Neural progenitor cell (in vitro differentiated cells): Measurements from ENCODE around the gene ADD3. TPM values are rescaled to one million over a fixed set of nuclear protein-coding genes. Genes with fewer than 3 reads are reported as not detected.

ENCODE experiments used
- DNase-seq: peaks from one replicate; pipeline ENCODE4 v3.0.0-alpha.2; 2016; ENCODE audit warnings: low spot score
- H2AFZ ChIP-seq: fragments of 200-600 bp; sonication (generic); replicated peaks from 2 replicates; pipeline ENCODE4 v1.6.1; 2016; ENCODE audit warnings: antibody characterized with exemption
- H3F3A ChIP-seq: fragments of 200-600 bp; sonication (generic); 2 replicates; pipeline ENCODE4 v1.6.1; 2016; ENCODE audit warnings: antibody characterized with exemption, low read depth
- H3K27ac ChIP-seq: fragments of 200-600 bp; sonication (generic); 2 replicates; pipeline ENCODE4 v1.5.1; 2016; ENCODE audit warnings: mild to moderate bottlenecking
- H3K27me3 ChIP-seq: fragments of 200-600 bp; sonication (generic); 2 replicates; pipeline ENCODE4 v1.6.1; 2016; ENCODE audit warnings: mild to moderate bottlenecking, moderate library complexity
- H3K36me3 ChIP-seq: fragments of 200-600 bp; sonication (generic); 2 replicates; pipeline ENCODE4 v1.5.1; 2016
- H3K4me1 ChIP-seq: fragments of 200-600 bp; sonication (generic); 2 replicates; pipeline ENCODE4 v1.6.1; 2016; ENCODE audit warnings: mixed run types
- H3K4me2 ChIP-seq: fragments of 200-600 bp; sonication (generic); 2 replicates; pipeline ENCODE4 v1.6.1; 2016
- H3K4me3 ChIP-seq: fragments of 200-600 bp; sonication (generic); 2 replicates; pipeline ENCODE4 v1.5.1; 2016
- H3K79me2 ChIP-seq: fragments of 200-600 bp; sonication (generic); 2 replicates; pipeline ENCODE4 v1.6.1; 2016; ENCODE audit warnings: low read depth
- H3K9ac ChIP-seq: fragments of 200-600 bp; sonication (generic); 2 replicates; pipeline ENCODE4 v1.6.1; 2016
- H3K9me3 ChIP-seq: fragments of 200-600 bp; sonication (generic); 2 replicates; pipeline ENCODE4 v1.5.1; 2016; ENCODE audit warnings: low read depth
- H4K20me1 ChIP-seq: fragments of 200-600 bp; sonication (generic); 2 replicates; pipeline ENCODE4 v1.6.1; 2016; ENCODE audit warnings: low read depth
- H3K27ac Mint-ChIP-seq: 3 replicates; pipeline ENCODE4 v1.8.0; 2021; ENCODE audit warnings: mixed read lengths
- H3K27me3 Mint-ChIP-seq: 2 replicates; pipeline ENCODE4 v1.8.0; 2022; ENCODE audit warnings: low read depth, mild to moderate bottlenecking, inconsistent platforms, moderate library complexity, mixed read lengths; ENCODE audit not compliant: insufficient read depth
- H3K36me3 Mint-ChIP-seq: 3 replicates; pipeline ENCODE4 v1.8.0; 2021; ENCODE audit warnings: mixed read lengths
- H3K4me1 Mint-ChIP-seq: 3 replicates; pipeline ENCODE4 v1.8.0; 2021; ENCODE audit warnings: mixed read lengths
- H3K4me3 Mint-ChIP-seq: 3 replicates; pipeline ENCODE4 v1.8.0; 2021; ENCODE audit warnings: mild to moderate bottlenecking, moderate library complexity, mixed read lengths
- H3K9me3 Mint-ChIP-seq: 3 replicates; pipeline ENCODE4 v1.8.0; 2020; ENCODE audit warnings: mixed read lengths
- EZH2 ChIP-seq: fragments of 200-600 bp; sonication (generic); IDR thresholded peaks from 2 replicates; pipeline ENCODE4 v1.6.1; 2017; ENCODE audit warnings: antibody characterized with exemption, mild to moderate bottlenecking, moderate library complexity
- EZH2phosphoT487 ChIP-seq: fragments of 200-600 bp; sonication (generic); IDR thresholded peaks from 2 replicates; pipeline ENCODE4 v1.6.1; 2017; ENCODE audit warnings: antibody characterized with exemption
- total RNA-seq: library from RNA; depleted of rRNA; stranded (reverse); fragments of >200 nt; gene quantifications from 2 replicates; pipeline ENCODE4 v1.2.3, GENCODE V29; 2015; ENCODE audit warnings: low replicate concordance
- TF ChIP-seq, protein P1 (sequence below): fragments of 200-600 bp; sonication (generic); IDR thresholded peaks from 2 replicates; pipeline ENCODE4 v1.5.1; 2017; ENCODE audit warnings: antibody characterized with exemption, mild to moderate bottlenecking

Gene ADD3
- total RNA-seq, 1 donor from 2014 or later = 345 TPM

DNA sequence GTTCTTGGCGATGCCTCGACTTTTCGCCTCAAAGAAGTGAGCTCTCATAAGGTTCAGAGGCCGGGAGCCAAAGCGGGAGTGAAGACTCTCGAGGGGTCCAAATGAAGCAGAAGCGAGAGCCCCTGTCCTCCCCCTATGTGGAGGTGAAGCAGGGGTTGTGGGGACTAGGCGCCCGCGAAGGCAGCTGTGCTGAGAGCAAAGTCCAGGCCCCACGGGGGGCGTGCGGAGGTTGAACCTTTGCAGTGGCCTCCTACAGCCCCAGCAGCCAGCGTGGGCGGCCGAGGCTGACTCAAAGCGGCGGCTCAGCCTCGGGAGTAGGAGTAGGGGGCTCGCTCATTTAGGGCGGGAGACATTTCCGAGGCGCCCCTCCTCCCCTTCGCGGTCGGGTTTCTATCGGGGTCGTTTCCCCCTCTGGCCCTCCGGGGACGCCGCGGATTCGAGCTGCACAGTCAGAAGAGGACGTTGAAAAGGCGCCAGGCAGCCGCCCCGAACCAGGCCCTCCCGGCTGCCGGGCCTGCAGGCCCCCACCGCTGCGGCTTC, 553 bp upstream of the ADD3 start:
- Mint-ChIP-seq H3K9me3 (no peaks in the 10 kb centered on the region), H3K4me3 (no peak overlapping the region), H3K27me3 (no peaks in the 10 kb centered on the region), H3K36me3 (no peaks in the 10 kb centered on the region), H3K27ac (no peak overlapping the region), H3K4me1 (peaks cover 51% of the 10 kb centered on the region)
- peak overlapping the region; percentile 74 for H3K27ac ChIP-seq
- peak overlapping the region; percentile 5 for H3K9ac ChIP-seq
- H3K27me3 ChIP-seq = peaks cover 16% of the 10 kb centered on the region
- no peaks in the 10 kb centered on the region for H3K9me3 ChIP-seq
- H3K4me3 ChIP-seq = peak overlapping the region; percentile 89
- no peaks in the 10 kb centered on the region for H3K36me3 ChIP-seq
- TF ChIP-seq, protein P1, sequence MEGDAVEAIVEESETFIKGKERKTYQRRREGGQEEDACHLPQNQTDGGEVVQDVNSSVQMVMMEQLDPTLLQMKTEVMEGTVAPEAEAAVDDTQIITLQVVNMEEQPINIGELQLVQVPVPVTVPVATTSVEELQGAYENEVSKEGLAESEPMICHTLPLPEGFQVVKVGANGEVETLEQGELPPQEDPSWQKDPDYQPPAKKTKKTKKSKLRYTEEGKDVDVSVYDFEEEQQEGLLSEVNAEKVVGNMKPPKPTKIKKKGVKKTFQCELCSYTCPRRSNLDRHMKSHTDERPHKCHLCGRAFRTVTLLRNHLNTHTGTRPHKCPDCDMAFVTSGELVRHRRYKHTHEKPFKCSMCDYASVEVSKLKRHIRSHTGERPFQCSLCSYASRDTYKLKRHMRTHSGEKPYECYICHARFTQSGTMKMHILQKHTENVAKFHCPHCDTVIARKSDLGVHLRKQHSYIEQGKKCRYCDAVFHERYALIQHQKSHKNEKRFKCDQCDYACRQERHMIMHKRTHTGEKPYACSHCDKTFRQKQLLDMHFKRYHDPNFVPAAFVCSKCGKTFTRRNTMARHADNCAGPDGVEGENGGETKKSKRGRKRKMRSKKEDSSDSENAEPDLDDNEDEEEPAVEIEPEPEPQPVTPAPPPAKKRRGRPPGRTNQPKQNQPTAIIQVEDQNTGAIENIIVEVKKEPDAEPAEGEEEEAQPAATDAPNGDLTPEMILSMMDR = no peak
- TF ChIP-seq EZH2phosphoT487 (no peak), EZH2 (no peak)
- peaks cover 39% of the 10 kb centered on the region for H3F3A ChIP-seq
- peak overlapping the region; percentile 45 for H2AFZ ChIP-seq
- peaks cover 49% of the 10 kb centered on the region for H3K4me1 ChIP-seq
- H3K79me2 ChIP-seq = peaks cover 39% of the 10 kb centered on the region
- DNase-seq = no peak
- peak overlapping the region; percentile 81 for H3K4me2 ChIP-seq
- peaks cover 36% of the 10 kb centered on the region for H4K20me1 ChIP-seq

DNA sequence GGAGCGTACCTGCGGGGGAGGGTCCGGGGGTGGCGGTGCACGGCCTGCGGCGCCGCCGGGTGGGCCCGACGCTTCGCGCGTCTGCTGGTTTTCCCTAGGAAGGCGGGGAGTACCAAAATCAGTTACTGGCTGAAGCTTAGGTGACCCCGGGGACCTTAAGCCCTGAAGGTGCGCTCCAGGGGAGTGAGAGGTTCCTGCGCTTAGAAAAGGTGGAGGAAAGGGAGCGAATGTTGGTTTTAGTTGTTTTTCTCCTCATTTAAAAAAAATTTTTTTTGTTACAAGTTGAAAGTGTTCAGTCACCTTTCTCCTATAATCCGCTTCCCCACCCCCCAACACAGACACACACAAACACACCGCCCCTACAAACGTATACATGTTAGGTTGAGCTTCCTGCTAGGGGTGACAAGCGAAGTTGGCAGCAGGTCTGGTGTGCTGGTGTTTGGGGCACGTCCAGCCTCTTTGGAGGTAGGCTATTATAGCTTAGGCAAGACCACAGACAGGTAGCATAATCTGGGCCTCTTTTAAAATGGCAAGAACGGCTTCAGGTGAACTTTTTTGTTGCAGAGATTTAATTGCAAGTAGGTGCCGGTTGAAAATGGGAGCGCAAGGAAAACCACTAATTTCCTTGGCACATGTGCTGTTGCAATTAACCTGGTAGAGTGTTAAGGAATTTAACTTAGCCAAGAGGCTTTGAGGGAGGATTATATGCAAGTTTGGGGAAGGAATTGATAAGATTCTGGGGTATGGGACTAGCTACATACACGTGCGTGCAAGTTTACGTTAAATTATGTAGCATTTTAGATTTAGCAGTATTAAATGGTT, 945 bp downstream of the ADD3 start:
- H3K9ac ChIP-seq = peak overlapping the region; percentile 49
- Mint-ChIP-seq H3K4me1 (peaks cover 53% of the 10 kb centered on the region), H3K36me3 (no peaks in the 10 kb centered on the region), H3K27me3 (no peaks in the 10 kb centered on the region), H3K27ac (no peak overlapping the region), H3K9me3 (no peaks in the 10 kb centered on the region), H3K4me3 (peak overlapping the region; percentile 95)
- peaks cover 54% of the 10 kb centered on the region for H3K79me2 ChIP-seq
- H3K27ac ChIP-seq = peak overlapping the region; percentile 91
- H3K9me3 ChIP-seq = no peaks in the 10 kb centered on the region
- peaks cover 45% of the 10 kb centered on the region for H4K20me1 ChIP-seq
- TF ChIP-seq EZH2 = peak; percentile 44
- TF ChIP-seq, protein P1 = no peak
- TF ChIP-seq EZH2phosphoT487 = no peak
- H3K36me3 ChIP-seq = no peaks in the 10 kb centered on the region
- peak; percentile 21 for DNase-seq
- peak overlapping the region; percentile 75 for H2AFZ ChIP-seq
- H3K27me3 ChIP-seq = peaks cover 16% of the 10 kb centered on the region
- peaks cover 64% of the 10 kb centered on the region for H3K4me1 ChIP-seq
- H3K4me2 ChIP-seq = peak overlapping the region; percentile 97
- H3F3A ChIP-seq = peaks cover 46% of the 10 kb centered on the region
- peak overlapping the region; percentile 89 for H3K4me3 ChIP-seq

DNA sequence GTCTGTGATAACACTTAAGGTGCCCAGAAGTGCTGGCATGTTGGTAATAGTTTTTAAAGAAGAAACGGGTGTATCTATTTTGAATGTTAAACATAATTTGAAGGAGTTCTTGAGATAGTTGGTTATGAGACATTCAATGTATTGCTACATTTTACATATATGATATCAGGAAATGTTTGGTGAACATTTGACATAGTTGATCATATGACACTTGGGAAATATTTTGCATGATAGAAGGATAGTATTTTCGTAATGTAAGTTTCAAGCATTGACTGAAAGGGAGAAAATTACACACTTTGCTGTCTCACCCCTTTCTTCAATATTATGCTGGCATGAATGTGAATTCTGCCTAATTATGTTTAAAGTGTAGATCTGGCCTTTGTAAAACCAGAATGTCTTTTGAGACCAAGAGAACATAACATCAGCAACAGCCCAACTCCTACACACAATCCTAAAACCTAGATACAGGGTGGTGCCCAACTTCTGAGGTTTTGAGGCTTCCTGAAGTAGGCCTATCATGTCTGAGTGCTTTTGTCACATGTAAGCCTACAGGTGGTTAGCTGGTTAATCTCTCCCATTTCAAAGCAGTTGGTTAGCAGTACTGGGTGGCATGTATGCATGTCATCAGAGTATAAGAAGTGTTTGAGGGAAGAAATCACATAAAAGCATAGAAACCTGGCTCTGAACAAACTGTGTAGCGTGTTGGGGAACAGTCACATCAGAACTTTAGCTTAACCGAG, 2.1 kb downstream of the ADD3 start:
- Histone ChIP-seq H3K9me3 (no peaks in the 10 kb centered on the region), H2AFZ (no peak overlapping the region), H3K4me3 (peak overlapping the region; percentile 89), H3K36me3 (no peaks in the 10 kb centered on the region), H3K9ac (no peak overlapping the region), H3K27ac (no peak overlapping the region), H3K4me1 (peaks cover 70% of the 10 kb centered on the region), H3K79me2 (peaks cover 66% of the 10 kb centered on the region), H3K27me3 (peaks cover 16% of the 10 kb centered on the region), H3F3A (peaks cover 54% of the 10 kb centered on the region), H3K4me2 (peak overlapping the region; percentile 97), H4K20me1 (peaks cover 45% of the 10 kb centered on the region)
- Mint-ChIP-seq H3K9me3 (no peaks in the 10 kb centered on the region), H3K27me3 (peaks cover 2% of the 10 kb centered on the region), H3K4me3 (peak overlapping the region; percentile 95), H3K27ac (no peak overlapping the region), H3K36me3 (peaks cover 2% of the 10 kb centered on the region), H3K4me1 (peaks cover 52% of the 10 kb centered on the region)
- TF ChIP-seq, protein P1 = no peak
- TF ChIP-seq EZH2 (no peak), EZH2phosphoT487 (no peak)
- no peak for DNase-seq
